ENCODE data around the gene TTC31. TPM values are rescaled to one million over a fixed set of nuclear protein-coding genes. Genes with fewer than 3 reads are reported as not detected.

The TTC31 gene
- total RNA-seq, 3 donors from 2014 or later = 21.6 to 32.0 (median 27.8) TPM

DNA sequence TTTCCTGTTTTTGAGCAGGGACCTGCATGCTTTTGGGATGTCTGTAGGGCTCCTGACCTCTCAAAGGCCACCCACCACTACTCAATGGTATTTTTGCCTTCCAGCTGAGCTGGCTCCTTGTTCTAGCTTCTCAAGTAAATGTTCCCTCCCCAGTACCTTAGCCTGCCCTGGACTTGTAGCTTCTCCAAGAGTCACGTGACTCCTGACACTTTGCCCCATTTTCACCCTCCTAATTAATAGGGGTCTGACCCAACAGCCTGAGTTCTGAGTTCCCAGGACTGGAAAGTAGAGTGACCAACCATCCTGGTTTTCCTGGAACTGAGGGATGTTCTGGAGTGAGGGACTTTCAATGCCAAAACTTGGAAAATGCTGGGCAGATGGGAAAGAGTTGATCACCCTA lies 12.6 kb downstream of the TTC31 start:
- DNase-seq (ENCODE audit: low spot score in 2 of 2) = no peak
- no peaks in the 10 kb centered on the region for H3K9me3 ChIP-seq
- TF ChIP-seq POLR2A (IDR thresholded peaks at IDR 0.05) (no peak), POLR2AphosphoS5 (IDR thresholded peaks at IDR 0.05) (no peak)
- TF ChIP-seq, protein P1, sequence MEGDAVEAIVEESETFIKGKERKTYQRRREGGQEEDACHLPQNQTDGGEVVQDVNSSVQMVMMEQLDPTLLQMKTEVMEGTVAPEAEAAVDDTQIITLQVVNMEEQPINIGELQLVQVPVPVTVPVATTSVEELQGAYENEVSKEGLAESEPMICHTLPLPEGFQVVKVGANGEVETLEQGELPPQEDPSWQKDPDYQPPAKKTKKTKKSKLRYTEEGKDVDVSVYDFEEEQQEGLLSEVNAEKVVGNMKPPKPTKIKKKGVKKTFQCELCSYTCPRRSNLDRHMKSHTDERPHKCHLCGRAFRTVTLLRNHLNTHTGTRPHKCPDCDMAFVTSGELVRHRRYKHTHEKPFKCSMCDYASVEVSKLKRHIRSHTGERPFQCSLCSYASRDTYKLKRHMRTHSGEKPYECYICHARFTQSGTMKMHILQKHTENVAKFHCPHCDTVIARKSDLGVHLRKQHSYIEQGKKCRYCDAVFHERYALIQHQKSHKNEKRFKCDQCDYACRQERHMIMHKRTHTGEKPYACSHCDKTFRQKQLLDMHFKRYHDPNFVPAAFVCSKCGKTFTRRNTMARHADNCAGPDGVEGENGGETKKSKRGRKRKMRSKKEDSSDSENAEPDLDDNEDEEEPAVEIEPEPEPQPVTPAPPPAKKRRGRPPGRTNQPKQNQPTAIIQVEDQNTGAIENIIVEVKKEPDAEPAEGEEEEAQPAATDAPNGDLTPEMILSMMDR (IDR thresholded peaks at IDR 0.05) = no peak
- H3K27ac ChIP-seq = no peak overlapping the region
- H3K4me1 ChIP-seq = peaks cover 0 to 3% of the 10 kb centered on the region in 2 donors
- peaks cover 6 to 7% of the 10 kb centered on the region in 2 donors for H3K27me3 ChIP-seq
- H3K36me3 ChIP-seq = peaks cover 3% of the 10 kb centered on the region
- no peak overlapping the region for H3K4me3 ChIP-seq
- intact Hi-C loops (cut with DNase I; ENCODE audit: low total_unique reads) = no loop called here

DNA sequence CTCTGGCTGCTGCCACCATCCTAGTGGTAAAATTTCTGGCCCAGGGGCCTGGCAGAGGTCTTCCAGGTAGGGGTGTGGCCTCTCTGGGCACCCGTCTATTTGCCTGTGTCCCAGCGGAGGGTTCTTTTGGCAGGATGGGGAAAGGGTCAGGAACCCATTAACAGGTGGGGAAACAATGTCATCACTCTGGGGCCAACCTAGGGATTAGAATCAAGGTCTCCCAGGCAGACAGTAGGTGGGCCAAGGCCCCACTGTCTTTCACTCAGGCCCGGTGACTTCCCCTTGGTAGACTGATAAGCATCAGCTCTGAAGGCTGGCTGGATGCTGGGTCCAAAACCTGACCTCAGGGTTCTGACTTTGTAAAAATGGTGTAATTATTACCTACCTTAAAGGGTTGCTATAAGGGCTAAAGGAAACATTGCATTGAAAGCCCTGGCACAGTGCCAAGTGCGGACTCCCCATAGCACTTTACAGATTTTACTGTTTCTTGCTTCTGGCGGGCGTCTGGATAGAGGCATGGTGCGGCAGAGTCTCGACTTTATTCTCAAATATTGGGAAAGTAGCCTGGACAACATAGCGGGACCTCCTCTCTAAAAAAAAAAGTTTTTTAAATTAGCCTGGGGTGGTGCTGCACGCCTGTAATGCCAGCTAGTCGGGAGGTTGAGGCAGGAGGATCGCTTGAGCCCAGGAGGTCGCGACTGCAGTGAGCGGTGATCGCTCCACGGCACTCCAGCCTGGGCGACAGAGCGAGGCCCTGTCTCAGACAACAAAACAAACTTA lies 14.3 kb downstream of the TTC31 start:
- Histone ChIP-seq H3K9me3 (no peaks in the 10 kb centered on the region), H3K4me1 (peaks cover 0 to 3% of the 10 kb centered on the region in 2 donors), H3K4me3 (peak overlapping the region; percentile 31 to 70 (median 55)), H3K27ac (no peak overlapping the region), H3K27me3 (peaks cover 6 to 7% of the 10 kb centered on the region in 2 donors), H3K36me3 (peaks cover 3% of the 10 kb centered on the region)
- TF ChIP-seq, protein P1 (IDR thresholded peaks at IDR 0.05) = no peak
- TF ChIP-seq POLR2AphosphoS5 (IDR thresholded peaks at IDR 0.05) (no peak), POLR2A (IDR thresholded peaks at IDR 0.05) (no peak)
- intact Hi-C loops (cut with DNase I; ENCODE audit: low total_unique reads) = no loop called here
- no peak for DNase-seq (ENCODE audit: low spot score in 2 of 2)

DNA sequence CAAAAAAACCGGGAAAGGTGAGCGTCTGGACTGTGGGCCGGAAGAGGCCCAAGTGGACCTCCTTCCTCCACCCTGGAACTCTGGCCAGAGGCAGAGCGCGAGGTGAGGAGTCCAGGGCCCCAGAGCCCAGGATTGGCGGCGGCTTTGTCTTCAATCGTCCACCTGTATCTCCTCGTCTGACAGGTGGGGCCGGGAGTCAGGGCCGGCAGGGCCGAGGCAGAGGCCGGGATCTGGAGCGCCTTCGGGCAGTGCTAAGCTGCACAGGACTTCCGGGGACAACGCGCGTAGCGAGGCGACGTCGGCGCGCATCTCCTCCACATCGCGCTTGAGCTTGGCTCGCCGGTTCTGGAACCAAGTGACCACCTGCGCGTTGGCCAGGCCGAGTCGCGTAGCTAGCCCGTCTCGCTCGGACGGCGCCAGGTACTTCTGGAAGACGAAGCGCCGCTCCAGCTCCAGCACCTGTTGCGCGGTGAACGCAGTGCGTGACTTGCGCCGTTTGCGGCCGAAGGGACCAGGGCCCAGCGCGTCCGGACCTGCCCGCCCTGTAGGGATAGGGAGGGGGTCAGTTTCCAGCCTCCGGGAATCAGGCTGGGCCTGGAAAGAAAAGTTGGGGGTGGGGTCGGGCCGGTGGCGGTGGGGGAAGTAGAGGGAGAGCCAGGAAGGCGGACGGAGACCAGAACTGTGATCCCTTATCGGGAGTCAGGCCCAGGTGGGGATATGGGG lies 15.1 kb downstream of the TTC31 start:
- H3K4me3 ChIP-seq = peak overlapping the region; percentile 31 to 70 (median 55)
- peaks cover 6 to 7% of the 10 kb centered on the region in 2 donors for H3K27me3 ChIP-seq
- H3K4me1 ChIP-seq = peaks cover 0 to 3% of the 10 kb centered on the region in 2 donors
- intact Hi-C loops (cut with DNase I; ENCODE audit: low total_unique reads) = no loop called here
- H3K9me3 ChIP-seq = no peaks in the 10 kb centered on the region
- peaks cover 3% of the 10 kb centered on the region for H3K36me3 ChIP-seq
- TF ChIP-seq, protein P1 (IDR thresholded peaks at IDR 0.05) = no peak
- no peak for DNase-seq (ENCODE audit: low spot score in 2 of 2)
- peak overlapping the region; percentile 29 to 43 for H3K27ac ChIP-seq

DNA sequence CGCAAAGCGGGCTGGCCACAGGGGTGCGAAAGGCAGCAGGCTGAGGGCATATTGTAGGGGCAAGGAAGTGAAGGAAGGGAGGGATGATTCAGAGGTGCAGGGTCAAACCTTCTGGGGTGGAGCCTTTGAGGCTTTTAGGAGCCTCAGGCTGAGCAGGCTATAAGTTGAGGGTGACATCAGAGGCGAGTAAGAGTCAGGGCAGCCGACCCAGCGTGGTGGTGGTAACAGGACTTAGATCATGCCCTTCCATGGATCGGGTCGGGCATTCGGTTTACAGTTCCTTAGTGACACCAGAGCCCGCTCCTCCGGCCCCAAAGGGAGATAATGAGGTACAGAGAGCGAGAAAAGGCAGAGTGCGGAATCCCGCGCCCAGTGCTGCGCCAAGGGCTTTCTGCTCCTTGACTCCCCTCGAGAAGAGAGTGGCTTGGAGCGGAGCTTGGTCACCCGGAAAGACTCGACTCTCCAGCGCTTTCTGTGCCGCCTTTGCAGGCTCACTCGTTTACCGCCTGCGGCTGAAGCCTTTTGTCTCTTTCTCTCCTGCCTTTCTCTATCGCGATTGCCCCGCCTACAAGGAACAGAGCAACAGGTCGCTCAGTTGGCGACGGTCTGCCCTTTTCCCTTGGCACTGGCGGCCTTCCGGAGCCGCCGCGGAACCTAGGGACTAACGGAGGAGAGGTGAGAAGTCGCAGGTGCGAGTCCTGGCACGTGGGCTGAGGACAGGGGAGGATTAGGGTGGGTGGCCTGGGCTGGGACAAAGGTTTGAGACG lies 15.8 kb downstream of the TTC31 start:
- Histone ChIP-seq H3K4me3 (peak overlapping the region; percentile 31 to 70 (median 55)), H3K27ac (peak overlapping the region; percentile 29 to 43), H3K36me3 (no peaks in the 10 kb centered on the region), H3K27me3 (peaks cover 6 to 7% of the 10 kb centered on the region in 2 donors), H3K4me1 (peaks cover 0 to 3% of the 10 kb centered on the region in 2 donors), H3K9me3 (no peaks in the 10 kb centered on the region)
- intact Hi-C loops (cut with DNase I; ENCODE audit: low total_unique reads) = no loop called here
- DNase-seq (ENCODE audit: low spot score in 2 of 2) = no peak
- no peak for TF ChIP-seq POLR2A (IDR thresholded peaks at IDR 0.05)
- TF ChIP-seq, protein P1 (IDR thresholded peaks at IDR 0.05) = no peak
- no peak for TF ChIP-seq POLR2AphosphoS5 (IDR thresholded peaks at IDR 0.05)
